ENCODE results near the gene GULP1. TPM values are rescaled to one million over a fixed set of nuclear protein-coding genes. Genes with fewer than 3 reads are reported as not detected.
A peak's percentile ranks its signal among the peaks of the same experiment; 100 is the strongest.

The GULP1 gene
- total and polyA plus RNA-seq, 2 experiments from 2014 or later, result 94.6 to 181 TPM

- peaks cover 100% of the 10 kb centered on the region for H3K79me2 ChIP-seq (replicated peaks; ENCODE audit: insufficient read depth)
- H3K36me3 ChIP-seq (ENCODE audit: insufficient read depth), result no peaks in the 10 kb centered on the region
- H4K20me1 ChIP-seq (replicated peaks; ENCODE audit: insufficient read depth), result 0 out of 2 replicates have a peak, but pooled peaks cover 3% of the 10 kb centered on the region
- Mint-ChIP-seq H3K27ac (peak overlapping the region; percentile 33), H3K36me3 (ENCODE audit: low read depth) (peaks cover 37% of the 10 kb centered on the region), H3K27me3 (ENCODE audit: insufficient read depth, low read depth, poor library complexity) (peaks cover 5% of the 10 kb centered on the region), H3K4me1 (peaks cover 56% of the 10 kb centered on the region), H3K4me3 (peak overlapping the region; percentile 0; the same call in 1 of the 3 replicates), H3K9me3 (peaks cover 17% of the 10 kb centered on the region)
- ATAC-seq (peak; percentile 73), DNase-seq (ENCODE audit: low spot score) (no peak)
- H3K4me3 ChIP-seq, result no peak overlapping the region
- H3K27me3 ChIP-seq (ENCODE audit: insufficient read depth), result no peaks in the 10 kb centered on the region
- H3K27ac ChIP-seq (ENCODE audit: low read depth), result peak overlapping the region; percentile 76
- no peaks in the 10 kb centered on the region for H3K9me2 ChIP-seq (ENCODE audit: insufficient read depth)
- peak overlapping the region; percentile 17 for H3K4me2 ChIP-seq
- no peaks in the 10 kb centered on the region for H3F3A ChIP-seq (replicated peaks; ENCODE audit: low read depth)
- H3K4me1 ChIP-seq (ENCODE audit: insufficient read depth), result peaks cover 67% of the 10 kb centered on the region
- TF ChIP-seq CREB1 (CRISPR knock-in tag; IDR thresholded peaks at IDR 0.05; ENCODE audit: low read depth) (no peak), STAT1 (IDR thresholded peaks at IDR 0.05; ENCODE audit: unreplicated experiment) (no peak), REST (IDR thresholded peaks at IDR 0.05; ENCODE audit: unreplicated experiment) (no peak), POLR2AphosphoS5 (IDR thresholded peaks at IDR 0.05; ENCODE audit: low read depth) (no peak), ZNF114 (CRISPR knock-in tag; IDR thresholded peaks at IDR 0.05) (no peak)
- no peak overlapping the region for H2AFZ ChIP-seq
Measured at GRCh38 chr2:188314314-188315054, 22.8 kb downstream of the GULP1 start.

- DNase-seq (ENCODE audit: low spot score) (no peak), ATAC-seq (no peak)
- no peaks in the 10 kb centered on the region for H3K9me2 ChIP-seq (ENCODE audit: insufficient read depth)
- no peaks in the 10 kb centered on the region for H3K27me3 ChIP-seq (ENCODE audit: insufficient read depth)
- H3K4me3 ChIP-seq, result no peak overlapping the region
- H3K36me3 ChIP-seq (ENCODE audit: insufficient read depth), result no peaks in the 10 kb centered on the region
- peak overlapping the region; percentile 48; the same call in 1 of the 2 replicates for H3K27ac Mint-ChIP-seq
- H3K27ac ChIP-seq (ENCODE audit: low read depth), result 0 out of 2 replicates have a peak overlapping the region, but pooled peaks have one; percentile 12
- H3K9me3 Mint-ChIP-seq, result peaks cover 17% of the 10 kb centered on the region
- peaks cover 71% of the 10 kb centered on the region for H3K4me1 ChIP-seq (ENCODE audit: insufficient read depth)
- H3K36me3 Mint-ChIP-seq (ENCODE audit: low read depth), result peaks cover 28% of the 10 kb centered on the region
- H3K4me1 Mint-ChIP-seq, result peaks cover 55% of the 10 kb centered on the region
- H2AFZ ChIP-seq, result no peak overlapping the region
- peaks cover 7% of the 10 kb centered on the region for H3K27me3 Mint-ChIP-seq (ENCODE audit: insufficient read depth, low read depth, poor library complexity)
- H3K4me3 Mint-ChIP-seq, result no peak overlapping the region
- H4K20me1 ChIP-seq (replicated peaks; ENCODE audit: insufficient read depth), result 0 out of 2 replicates have a peak, but pooled peaks cover 4% of the 10 kb centered on the region
- no peaks in the 10 kb centered on the region for H3F3A ChIP-seq (replicated peaks; ENCODE audit: low read depth)
- TF ChIP-seq ZNF462 (CRISPR knock-in tag; IDR thresholded peaks at IDR 0.05) (no peak), EZH2 (IDR thresholded peaks at IDR 0.05; ENCODE audit: low read depth, unreplicated experiment) (no peak), STAT1 (IDR thresholded peaks at IDR 0.05; ENCODE audit: unreplicated experiment) (no peak)
- H3K4me2 ChIP-seq, result peak overlapping the region; percentile 9; the same call in 1 of the 2 replicates
- peaks cover 100% of the 10 kb centered on the region for H3K79me2 ChIP-seq (replicated peaks; ENCODE audit: insufficient read depth)
Measured at GRCh38 chr2:188315750-188316149, 24.1 kb downstream of the GULP1 start.

Data from GM23338 (cell line).